CD4-positive, CD25-positive, alpha-beta regulatory T cell (primary cell): ENCODE results near the gene SYK. TPM values are rescaled to one million over a fixed set of nuclear protein-coding genes. Genes with fewer than 3 reads are reported as not detected.

Experiments
- ATAC-seq, 2 donors: fragments of 150-1000 bp; cut with Tn5 transposase; one replicate each; pipeline ENCODE4 v1.10.0; 2021; ENCODE audit warnings: low read depth in 2 of 2, moderate number of reproducible peaks in 2 of 2, moderate library complexity in 1 of 2
- DNase-seq, 3 donors: peaks; one replicate each; pipeline versions ENCODE4 v3.0.0 to v3.0.0-alpha.2; 2012 to 2022; ENCODE audit warnings: mixed read lengths in 1 of 3
- H3K27ac ChIP-seq: one replicate; pipeline ENCODE4 v1.7.0; 2013; ENCODE audit warnings: mild to moderate bottlenecking, low read length; ENCODE audit not compliant: insufficient read depth, poor library complexity, severe bottlenecking
- H3K27me3 ChIP-seq: one replicate; pipeline ENCODE4 v1.7.0; 2013; ENCODE audit warnings: low read length; ENCODE audit not compliant: control insufficient read depth, insufficient read depth
- H3K36me3 ChIP-seq: one replicate; pipeline ENCODE4 v1.7.0; 2013; ENCODE audit warnings: mild to moderate bottlenecking, low read length, moderate library complexity; ENCODE audit not compliant: control insufficient read depth, insufficient read depth
- H3K4me1 ChIP-seq: 2 replicates; pipeline ENCODE4 v1.7.0; 2013; ENCODE audit warnings: mild to moderate bottlenecking, low read length; ENCODE audit not compliant: insufficient read depth, control insufficient read depth, poor library complexity, severe bottlenecking
- H3K4me3 ChIP-seq: one replicate; pipeline ENCODE4 v1.7.0; 2013; ENCODE audit warnings: low read depth, mild to moderate bottlenecking, low read length, moderate library complexity
- H3K9me3 ChIP-seq, 2 experiments: 1 replicate in 1 of 2; 2 replicates in 1 of 2; pipeline ENCODE4 v1.7.0; 2013; ENCODE audit warnings: low read length in 2 of 2, mild to moderate bottlenecking in 1 of 2, moderate library complexity in 1 of 2; ENCODE audit not compliant: control insufficient read depth in 2 of 2
- H3K27ac Mint-ChIP-seq, 3 donors: one replicate each; pipeline ENCODE4 v1.8.0; 2020 to 2022; ENCODE audit warnings: mild to moderate bottlenecking in 3 of 3, mixed read lengths in 3 of 3, moderate library complexity in 2 of 3
- H3K27me3 Mint-ChIP-seq: one replicate; pipeline ENCODE4 v1.8.0; 2022; ENCODE audit warnings: mild to moderate bottlenecking, mixed read lengths
- H3K36me3 Mint-ChIP-seq: one replicate; pipeline ENCODE4 v1.8.0; 2020; ENCODE audit warnings: mixed read lengths
- H3K4me1 Mint-ChIP-seq, 4 donors: one replicate each; pipeline ENCODE4 v1.8.0; 2020 to 2022; ENCODE audit warnings: mixed read lengths in 4 of 4, mild to moderate bottlenecking in 1 of 4
- H3K4me3 Mint-ChIP-seq, 4 donors: one replicate each; pipeline ENCODE4 v1.8.0; 2020 to 2022; ENCODE audit warnings: mild to moderate bottlenecking in 4 of 4, mixed read lengths in 4 of 4, moderate library complexity in 3 of 4
- H3K9me3 Mint-ChIP-seq, 7 donors: one replicate each; pipeline ENCODE4 v1.8.0; 2020 to 2022; ENCODE audit warnings: mixed read lengths in 7 of 7, mild to moderate bottlenecking in 3 of 7, moderate library complexity in 2 of 7
- polyA plus RNA-seq, 4 donors: library from polyadenylated mRNA; unstranded; fragments of 300-500 nt; fragmentation: Illumina TruSeq; gene quantifications; one replicate each; pipeline ENCODE4 v1.2.3, GENCODE V29; 2021
- total RNA-seq: library from RNA; stranded (reverse); gene quantifications from one replicate; pipeline ENCODE4 v1.2.3, GENCODE V29; 2022

The SYK gene
- total and polyA plus RNA-seq, 5 donors from 2014 or later: 0.13 to 0.81 (median 0.48) TPM; not detected in 1

GRCh38 chr9:90915693-90916092 is 114.1 kb downstream of the SYK start:
- DNase-seq (peak in 1 of 3 donors; percentile 2), ATAC-seq (no peak)
- Mint-ChIP-seq H3K4me3 (no peak overlapping the region), H3K27ac (no peak overlapping the region), H3K4me1 (no peaks in the 10 kb centered on the region), H3K27me3 (peaks cover 9% of the 10 kb centered on the region), H3K36me3 (no peaks in the 10 kb centered on the region), H3K9me3 (no peaks in the 10 kb centered on the region)
- Histone ChIP-seq H3K4me1 (no peaks in the 10 kb centered on the region), H3K27me3 (no peaks in the 10 kb centered on the region), H3K27ac (no peak overlapping the region), H3K4me3 (no peak overlapping the region), H3K36me3 (no peaks in the 10 kb centered on the region), H3K9me3 (no peaks in the 10 kb centered on the region)

- DNase-seq (no peak), ATAC-seq (no peak)
- no peaks in the 10 kb centered on the region for H3K9me3 Mint-ChIP-seq
- H3K27me3 Mint-ChIP-seq: peaks cover 9% of the 10 kb centered on the region
- H3K4me3 Mint-ChIP-seq: no peak overlapping the region
- no peaks in the 10 kb centered on the region for H3K4me1 ChIP-seq
- no peaks in the 10 kb centered on the region for H3K27me3 ChIP-seq
- H3K4me1 Mint-ChIP-seq: no peaks in the 10 kb centered on the region
- H3K27ac Mint-ChIP-seq: no peak overlapping the region
- no peak overlapping the region for H3K4me3 ChIP-seq
- H3K36me3 Mint-ChIP-seq: no peaks in the 10 kb centered on the region
- no peaks in the 10 kb centered on the region for H3K36me3 ChIP-seq
- no peak overlapping the region for H3K27ac ChIP-seq
- H3K9me3 ChIP-seq: no peaks in the 10 kb centered on the region
Measured at GRCh38 chr9:90916147-90916734, 114.6 kb downstream of the SYK start.

GRCh38 chr9:90919883-90920282 is 118.3 kb downstream of the SYK start:
- H3K36me3 Mint-ChIP-seq: no peaks in the 10 kb centered on the region
- no peak for ATAC-seq

GRCh38 chr9:90921104-90921503 is 119.5 kb downstream of the SYK start:
- no peak for DNase-seq

More at GRCh38 chr9:90919883-90920282, 118.3 kb downstream of the SYK start:
- Histone ChIP-seq H3K4me3 (no peak overlapping the region), H3K9me3 (no peaks in the 10 kb centered on the region), H3K27ac (no peak overlapping the region), H3K4me1 (no peaks in the 10 kb centered on the region), H3K36me3 (no peaks in the 10 kb centered on the region), H3K27me3 (no peaks in the 10 kb centered on the region)
- peaks cover 12% of the 10 kb centered on the region for H3K27me3 Mint-ChIP-seq
- H3K4me3 Mint-ChIP-seq: no peak overlapping the region
- no peak for DNase-seq
- H3K4me1 Mint-ChIP-seq: no peaks in the 10 kb centered on the region
- no peak overlapping the region for H3K27ac Mint-ChIP-seq
- no peaks in the 10 kb centered on the region for H3K9me3 Mint-ChIP-seq

GRCh38 chr9:90921969-90922368 is 120.3 kb downstream of the SYK start:
- Mint-ChIP-seq H3K9me3 (no peaks in the 10 kb centered on the region), H3K4me3 (no peak overlapping the region), H3K36me3 (no peaks in the 10 kb centered on the region)

More at GRCh38 chr9:90921104-90921503, 119.5 kb downstream of the SYK start:
- Histone ChIP-seq H3K27ac (no peak overlapping the region), H3K4me1 (no peaks in the 10 kb centered on the region), H3K27me3 (no peaks in the 10 kb centered on the region), H3K36me3 (no peaks in the 10 kb centered on the region), H3K9me3 (no peaks in the 10 kb centered on the region), H3K4me3 (no peak overlapping the region)
- Mint-ChIP-seq H3K36me3 (no peaks in the 10 kb centered on the region), H3K9me3 (no peaks in the 10 kb centered on the region), H3K27me3 (peaks cover 17% of the 10 kb centered on the region), H3K4me3 (no peak overlapping the region), H3K4me1 (no peaks in the 10 kb centered on the region), H3K27ac (no peak overlapping the region)
- ATAC-seq: no peak

GRCh38 chr9:90925581-90926257 is 124.1 kb downstream of the SYK start:
- Histone ChIP-seq H3K4me1 (no peaks in the 10 kb centered on the region), H3K9me3 (no peaks in the 10 kb centered on the region), H3K4me3 (no peak overlapping the region), H3K36me3 (no peaks in the 10 kb centered on the region), H3K27me3 (peaks cover 2% of the 10 kb centered on the region), H3K27ac (no peak overlapping the region)
- Mint-ChIP-seq H3K4me1 (no peaks in the 10 kb centered on the region), H3K36me3 (no peaks in the 10 kb centered on the region), H3K27me3 (peaks cover 18% of the 10 kb centered on the region), H3K4me3 (no peak overlapping the region), H3K27ac (no peak overlapping the region), H3K9me3 (no peaks in the 10 kb centered on the region)
- no peak for ATAC-seq
- DNase-seq: no peak

More at GRCh38 chr9:90921969-90922368, 120.3 kb downstream of the SYK start:
- Histone ChIP-seq H3K27me3 (no peaks in the 10 kb centered on the region), H3K4me3 (no peak overlapping the region), H3K4me1 (no peaks in the 10 kb centered on the region), H3K27ac (no peak overlapping the region), H3K36me3 (no peaks in the 10 kb centered on the region), H3K9me3 (no peaks in the 10 kb centered on the region)
- H3K27ac Mint-ChIP-seq: no peak overlapping the region
- peaks cover 19% of the 10 kb centered on the region for H3K27me3 Mint-ChIP-seq
- no peaks in the 10 kb centered on the region for H3K4me1 Mint-ChIP-seq
- ATAC-seq: no peak
- no peak for DNase-seq

- H3K36me3 ChIP-seq: no peaks in the 10 kb centered on the region
- no peaks in the 10 kb centered on the region for H3K4me1 ChIP-seq
- no peaks in the 10 kb centered on the region for H3K9me3 ChIP-seq
- Mint-ChIP-seq H3K27ac (no peak overlapping the region), H3K27me3 (peaks cover 18% of the 10 kb centered on the region), H3K36me3 (no peaks in the 10 kb centered on the region), H3K4me1 (no peaks in the 10 kb centered on the region), H3K9me3 (no peaks in the 10 kb centered on the region), H3K4me3 (no peak overlapping the region)
- no peak for ATAC-seq
- H3K27me3 ChIP-seq: peaks cover 2% of the 10 kb centered on the region
- no peak overlapping the region for H3K27ac ChIP-seq
- H3K4me3 ChIP-seq: no peak overlapping the region
- no peak for DNase-seq
Measured at GRCh38 chr9:90926936-90927335, 125.3 kb downstream of the SYK start.

- ATAC-seq (no peak), DNase-seq (no peak)
- no peaks in the 10 kb centered on the region for H3K4me1 Mint-ChIP-seq
- no peaks in the 10 kb centered on the region for H3K9me3 Mint-ChIP-seq
- no peak overlapping the region for H3K4me3 ChIP-seq
- H3K27me3 Mint-ChIP-seq: peaks cover 18% of the 10 kb centered on the region
- H3K9me3 ChIP-seq: no peaks in the 10 kb centered on the region
- no peaks in the 10 kb centered on the region for H3K36me3 Mint-ChIP-seq
- H3K27ac Mint-ChIP-seq: no peak overlapping the region
- H3K27me3 ChIP-seq: peaks cover 2% of the 10 kb centered on the region
- H3K27ac ChIP-seq: no peak overlapping the region
- H3K36me3 ChIP-seq: no peaks in the 10 kb centered on the region
- no peak overlapping the region for H3K4me3 Mint-ChIP-seq
- H3K4me1 ChIP-seq: no peaks in the 10 kb centered on the region
Measured at GRCh38 chr9:90927496-90927895, 125.9 kb downstream of the SYK start.
